Sigmoid colon (tissue), 4 donors: ENCODE measurements around the gene ATM.

Experiments
- EP300 ChIP-seq, 4 donors: sonication (generic); formaldehyde crosslinking; IDR thresholded peaks; one replicate each; pipeline ENCODE4 v1.6.1; 2017; ENCODE audit warnings: antibody characterized with exemption in 4 of 4
- POLR2A ChIP-seq, 2 donors: fragments of 450-650 bp; IDR thresholded peaks; one replicate each; pipeline ENCODE4 v1.6.1; 2016; ENCODE audit warnings: antibody characterized with exemption in 2 of 2, mild to moderate bottlenecking in 2 of 2, moderate library complexity in 2 of 2
- POLR2AphosphoS5 ChIP-seq, 4 donors: sonication (generic); formaldehyde crosslinking; IDR thresholded peaks; one replicate each; pipeline ENCODE4 v1.6.1; 2017; ENCODE audit warnings: antibody characterized with exemption in 4 of 4
- TF ChIP-seq, protein P1 (sequence below), 4 experiments: fragments of 450-650 bp in 3 of 4; fragments of 200-600 bp in 1 of 4; IDR thresholded peaks; one replicate each; pipeline ENCODE4 v1.5.1; 2016 to 2019; ENCODE audit warnings: antibody characterized with exemption in 4 of 4, mild to moderate bottlenecking in 3 of 4, moderate library complexity in 2 of 4

DNA sequence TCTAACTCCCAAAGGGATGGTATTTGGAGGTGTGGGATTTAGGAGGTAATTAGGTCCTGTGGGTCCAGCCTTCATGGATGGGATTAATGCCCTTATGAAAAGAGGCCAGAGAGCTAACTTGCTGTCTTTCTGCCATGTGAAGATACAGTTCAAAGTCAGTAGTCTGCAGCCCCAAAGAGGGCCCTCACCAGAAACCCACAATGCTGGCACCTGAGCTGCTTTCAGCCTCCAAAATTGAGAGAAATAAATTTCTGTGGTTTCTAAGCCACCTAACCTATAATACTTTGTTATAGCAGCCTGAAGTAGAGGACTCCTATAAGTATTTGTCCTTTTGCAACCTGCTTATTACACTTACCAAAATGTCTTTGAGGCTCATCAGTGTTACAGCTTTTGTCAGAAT, 16.2 kb downstream of the ATM start:
- TF ChIP-seq, protein P1, sequence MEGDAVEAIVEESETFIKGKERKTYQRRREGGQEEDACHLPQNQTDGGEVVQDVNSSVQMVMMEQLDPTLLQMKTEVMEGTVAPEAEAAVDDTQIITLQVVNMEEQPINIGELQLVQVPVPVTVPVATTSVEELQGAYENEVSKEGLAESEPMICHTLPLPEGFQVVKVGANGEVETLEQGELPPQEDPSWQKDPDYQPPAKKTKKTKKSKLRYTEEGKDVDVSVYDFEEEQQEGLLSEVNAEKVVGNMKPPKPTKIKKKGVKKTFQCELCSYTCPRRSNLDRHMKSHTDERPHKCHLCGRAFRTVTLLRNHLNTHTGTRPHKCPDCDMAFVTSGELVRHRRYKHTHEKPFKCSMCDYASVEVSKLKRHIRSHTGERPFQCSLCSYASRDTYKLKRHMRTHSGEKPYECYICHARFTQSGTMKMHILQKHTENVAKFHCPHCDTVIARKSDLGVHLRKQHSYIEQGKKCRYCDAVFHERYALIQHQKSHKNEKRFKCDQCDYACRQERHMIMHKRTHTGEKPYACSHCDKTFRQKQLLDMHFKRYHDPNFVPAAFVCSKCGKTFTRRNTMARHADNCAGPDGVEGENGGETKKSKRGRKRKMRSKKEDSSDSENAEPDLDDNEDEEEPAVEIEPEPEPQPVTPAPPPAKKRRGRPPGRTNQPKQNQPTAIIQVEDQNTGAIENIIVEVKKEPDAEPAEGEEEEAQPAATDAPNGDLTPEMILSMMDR (IDR thresholded peaks at IDR 0.05), result no peak
- no peak for TF ChIP-seq POLR2A (IDR thresholded peaks at IDR 0.05)
- TF ChIP-seq EP300 (IDR thresholded peaks at IDR 0.05), result no peak
- TF ChIP-seq POLR2AphosphoS5 (IDR thresholded peaks at IDR 0.05), result no peak
